ENCODE measurements around the gene ZNF221. TPM values are rescaled to one million over a fixed set of nuclear protein-coding genes. Genes with fewer than 3 reads are reported as not detected.

ZNF221 gene
- total RNA-seq (4.2 and 6.0 TPM in 2 replicates), polyA plus RNA-seq (0.45 and 1.4 TPM in 2 replicates), polyA minus RNA-seq (1.6 and 4.0 TPM in 2 replicates), Bru-seq, nascent RNA (percentile 54 among the genes with signal in this experiment), BruChase-seq, experiment 1, labeled RNA remaining after a 6-hour chase (percentile 50 among the genes with signal in this experiment), BruChase-seq, experiment 2, labeled RNA remaining after a 2-hour chase (percentile 49 among the genes with signal in this experiment)
- polyA plus RNA-seq (2011; cell fraction: cytosol; rRNA removed): 1.1 and 1.2 TPM in 2 replicates
- polyA plus RNA-seq (2011; cell fraction: nucleus; rRNA removed): 1.9 and 2.0 TPM in 2 replicates
- 1.4 TPM in 2 replicates for polyA plus RNA-seq (2012)
- polyA minus RNA-seq (2011; cell fraction: cytosol; rRNA and poly(A)+ RNA removed): 0.82 TPM
- polyA minus RNA-seq (2011; cell fraction: nucleus; rRNA and poly(A)+ RNA removed): 3.4 and 3.7 TPM in 2 replicates
- long read RNA-seq, partial matches to known transcripts: 1 of 6 reads
- long read RNA-seq, other reads (novel, unspliced or antisense): 1 of 6 reads

DNA sequence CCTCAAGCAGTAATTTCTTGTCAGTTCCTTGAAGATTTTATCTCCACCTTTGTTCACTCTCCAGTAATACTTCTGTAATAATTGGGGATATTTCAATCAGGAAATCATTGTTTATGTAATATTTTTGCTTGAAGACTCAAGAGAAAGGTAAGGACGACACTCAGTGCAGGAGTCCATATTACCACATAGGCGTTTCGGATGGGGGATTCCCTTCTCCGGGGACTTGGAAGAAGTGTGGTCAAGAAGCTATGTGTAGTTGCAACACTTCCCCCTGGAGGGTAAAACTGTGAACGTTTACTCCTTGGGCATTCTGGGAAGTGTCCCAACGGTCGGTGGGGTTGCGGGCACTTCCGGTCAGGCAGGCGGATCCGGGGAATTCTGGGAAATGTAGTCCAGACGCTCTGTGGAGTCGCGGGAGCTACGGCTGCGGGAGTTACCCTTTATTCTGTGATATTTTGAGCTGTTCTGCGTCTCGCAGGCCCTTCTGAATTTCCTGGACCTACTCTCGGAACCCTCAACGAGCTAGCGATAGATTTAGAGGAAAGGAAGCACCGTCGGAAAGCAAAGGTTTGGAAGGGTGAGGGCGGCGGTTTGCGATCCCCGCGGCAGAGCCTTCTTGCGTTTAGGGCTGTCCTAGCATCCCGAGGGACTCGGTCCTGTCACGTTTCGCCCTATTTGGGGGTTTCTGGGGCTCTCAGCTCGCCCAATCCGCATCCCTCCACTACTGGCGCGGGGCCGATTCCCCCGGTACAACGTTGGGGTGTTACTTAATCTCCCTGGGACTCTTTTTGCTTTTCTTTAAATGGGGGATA lies at the start of gene ZNF221:
ZNF221 (plus strand) TSS at position 395 of the 812 bp plus-strand sequence. CDS start 11,499 bp downstream, outside the sequence.
- H3K4me3 ChIP-seq (replicated peaks in 1 of 3; ENCODE audit: insufficient read depth in 1 of 3, low read depth in 1 of 3, low read length in 3 of 3): peak within 1 kb of the TSS; percentile 49 to 73 (median 55)
- no peaks in the 10 kb centered on the region for H3K79me2 ChIP-seq (ENCODE audit: control insufficient read depth, insufficient read depth, low read length)
- peak within 1 kb of the TSS; percentile 4 for H3K27ac ChIP-seq (ENCODE audit: insufficient read depth, low read depth, low read length)
- BruUV-seq (replicated peaks): TSS peak; percentile 62
- H3K9me1 ChIP-seq (replicated peaks; ENCODE audit: control insufficient read depth, extremely low read depth, insufficient read depth, low read length): no peaks in the 10 kb centered on the region
- H3K9me3 ChIP-seq (replicated peaks; ENCODE audit: control insufficient read depth, insufficient read depth, low read length): no peaks in the 10 kb centered on the region
- H3K4me2 ChIP-seq (ENCODE audit: insufficient read depth, low read length): peak within 1 kb of the TSS; percentile 85
- no peaks in the 10 kb centered on the region for H3K27me3 ChIP-seq (ENCODE audit: control insufficient read depth in 2 of 2, insufficient read depth in 2 of 2, low read length in 2 of 2)
- H3K9ac ChIP-seq (replicated peaks; ENCODE audit: extremely low read depth, insufficient read depth, low read length): peak within 1 kb of the TSS; percentile 37
- dilution Hi-C loops (cut with MboI; ENCODE audit: extremely low pct_ligation_motif_present, low sequenced_read_pairs): no loop called here
- POLR2A ChIA-PET: interaction anchor here (1.2 kb wide), 1 partner anchor 16 kb away, joined by 8 read pairs; the partner anchor contains the start of gene ZNF45
- H3K4me1 ChIP-seq (ENCODE audit: control insufficient read depth, extremely low read depth, insufficient read depth, low read length): no peaks in the 10 kb centered on the region
- peak within 1 kb of the TSS; percentile 93 for H2AFZ ChIP-seq (ENCODE audit: low read depth, low read length)
- H4K20me1 ChIP-seq (replicated peaks; ENCODE audit: control insufficient read depth, extremely low read depth, insufficient read depth, low read length): no peaks in the 10 kb centered on the region
- H3K36me3 ChIP-seq (ENCODE audit: control insufficient read depth in 2 of 2, extremely low read depth in 1 of 2, insufficient read depth in 2 of 2, low read length in 2 of 2): no peaks in the 10 kb centered on the region
- peak; percentile 98 for DNase-seq (ENCODE audit: low read depth, low spot score)
- TF ChIP-seq FOS (IDR thresholded peaks at IDR 0.05; ENCODE audit: borderline replicate concordance, insufficient read depth, low read length) (no peak), POLR2AphosphoS5 (IDR thresholded peaks at IDR 0.05; ENCODE audit: insufficient read depth, low read depth, low read length) (peak; percentile 66), POLR2A (IDR thresholded peaks at IDR 0.05; ENCODE audit: low read depth, low read length) (no peak), GATA2 (IDR thresholded peaks at IDR 0.05; ENCODE audit: insufficient read depth, insufficient read length, low read depth, low read length) (peak; percentile 20), JUN (IDR thresholded peaks at IDR 0.05; ENCODE audit: borderline replicate concordance, insufficient read depth, insufficient read length, low read depth) (no peak)
- TF ChIP-seq, protein P1, sequence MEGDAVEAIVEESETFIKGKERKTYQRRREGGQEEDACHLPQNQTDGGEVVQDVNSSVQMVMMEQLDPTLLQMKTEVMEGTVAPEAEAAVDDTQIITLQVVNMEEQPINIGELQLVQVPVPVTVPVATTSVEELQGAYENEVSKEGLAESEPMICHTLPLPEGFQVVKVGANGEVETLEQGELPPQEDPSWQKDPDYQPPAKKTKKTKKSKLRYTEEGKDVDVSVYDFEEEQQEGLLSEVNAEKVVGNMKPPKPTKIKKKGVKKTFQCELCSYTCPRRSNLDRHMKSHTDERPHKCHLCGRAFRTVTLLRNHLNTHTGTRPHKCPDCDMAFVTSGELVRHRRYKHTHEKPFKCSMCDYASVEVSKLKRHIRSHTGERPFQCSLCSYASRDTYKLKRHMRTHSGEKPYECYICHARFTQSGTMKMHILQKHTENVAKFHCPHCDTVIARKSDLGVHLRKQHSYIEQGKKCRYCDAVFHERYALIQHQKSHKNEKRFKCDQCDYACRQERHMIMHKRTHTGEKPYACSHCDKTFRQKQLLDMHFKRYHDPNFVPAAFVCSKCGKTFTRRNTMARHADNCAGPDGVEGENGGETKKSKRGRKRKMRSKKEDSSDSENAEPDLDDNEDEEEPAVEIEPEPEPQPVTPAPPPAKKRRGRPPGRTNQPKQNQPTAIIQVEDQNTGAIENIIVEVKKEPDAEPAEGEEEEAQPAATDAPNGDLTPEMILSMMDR (IDR thresholded peaks at IDR 0.05; ENCODE audit: extremely low read depth in 1 of 2, insufficient read depth in 1 of 2, low read depth in 1 of 2, low read length in 2 of 2): peak; percentile 41 to 60
- CTCF ChIA-PET: interaction anchor here (0.7 to 2.1 kb wide), 21 partner anchors 9 to 416 kb away, joined by 3 to 35 read pairs (median 3); partner anchors contain the start of genes ZNF223, ZNF227 and ZNF45
- FAIRE-seq: peak; percentile 100
- intact Hi-C loops (cut with micrococcal nuclease): loop anchor here (1.0 to 2.0 kb wide), 8 partner anchors 16 to 405 kb away; partner anchors contain the start of genes ZNF112, ZNF155, ZNF222 and ZNF225
